ENCODE measurements around the gene RPS29. TPM values are rescaled to one million over a fixed set of nuclear protein-coding genes. Genes with fewer than 3 reads are reported as not detected.

The RPS29 gene
- total and polyA plus RNA-seq, 9 of the 15 experiments (the other 6 are each of a cell fraction or from before 2014, with no cell fraction given) = 1,545 to 5,012 (median 2,448) TPM

- no peak for TF ChIP-seq ATF4 (CRISPR knock-in tag; IDR thresholded peaks at IDR 0.05)
- no peak for TF ChIP-seq ZNF707 (CRISPR knock-in tag; conservative IDR thresholded peaks at IDR 0.05)
- no peak; the same call in 1 of the 2 replicates for TF ChIP-seq TCF3 (CRISPR knock-in tag; IDR thresholded peaks at IDR 0.05)
- TF ChIP-seq BDP1 (IDR thresholded peaks at IDR 0.05; ENCODE audit: insufficient read depth, insufficient read length) = no peak
- TF ChIP-seq HNRNPH1 (optimal IDR thresholded peaks at IDR 0.05; ENCODE audit: low read depth, low read length) = no peak
- no peak for TF ChIP-seq ZNF408 (CRISPR knock-in tag; IDR thresholded peaks at IDR 0.05; ENCODE audit: low read depth)
- TF ChIP-seq ZNF197 (CRISPR knock-in tag; IDR thresholded peaks at IDR 0.05; ENCODE audit: low read depth) = no peak
- TF ChIP-seq ZFP91 (CRISPR knock-in tag; IDR thresholded peaks at IDR 0.05) = no peak
- TF ChIP-seq IRF1 (CRISPR knock-in tag; IDR thresholded peaks at IDR 0.05; ENCODE audit: borderline replicate concordance) = no peak
- no peak for TF ChIP-seq HBP1 (CRISPR knock-in tag; IDR thresholded peaks at IDR 0.05)
- TF ChIP-seq CREM (IDR thresholded peaks at IDR 0.05; ENCODE audit: low read depth) = peak; percentile 46; the same call in 1 of the 2 replicates
- no peak for TF ChIP-seq ELK3 (CRISPR knock-in tag; IDR thresholded peaks at IDR 0.05)
- no peak for TF ChIP-seq POLR3G (IDR thresholded peaks at IDR 0.05; ENCODE audit: extremely low read depth, insufficient read length, insufficient replicate concordance)
- no peak for TF ChIP-seq NBN (IDR thresholded peaks at IDR 0.05; ENCODE audit: low read depth)
- TF ChIP-seq GTF3C2 (IDR thresholded peaks at IDR 0.05; ENCODE audit: borderline replicate concordance, extremely low read depth, insufficient read length) = no peak
- peak; percentile 94 for TF ChIP-seq TAF9B (IDR thresholded peaks at IDR 0.05; ENCODE audit: partially characterized antibody)
- TF ChIP-seq POLR3A (IDR thresholded peaks at IDR 0.05; ENCODE audit: borderline replicate concordance, extremely low read depth, insufficient read depth, insufficient read length) = no peak
These were observed 12.5 kb upstream of the RPS29 start, which contains the start of gene LRR1 (continued) for GRCh38 chr14:49598485-49599300.
